ENCODE results near the gene IFT122. TPM values are rescaled to one million over a fixed set of nuclear protein-coding genes. Genes with fewer than 3 reads are reported as not detected.
"Not testable (repeated sequence)": the region's sequence is repeated elsewhere in the genome, so short reads cannot be mapped to it uniquely, and the experiment has no call there.

Gene IFT122
- total RNA-seq, 1 donor from 2014 or later: 41.6 TPM

DNA sequence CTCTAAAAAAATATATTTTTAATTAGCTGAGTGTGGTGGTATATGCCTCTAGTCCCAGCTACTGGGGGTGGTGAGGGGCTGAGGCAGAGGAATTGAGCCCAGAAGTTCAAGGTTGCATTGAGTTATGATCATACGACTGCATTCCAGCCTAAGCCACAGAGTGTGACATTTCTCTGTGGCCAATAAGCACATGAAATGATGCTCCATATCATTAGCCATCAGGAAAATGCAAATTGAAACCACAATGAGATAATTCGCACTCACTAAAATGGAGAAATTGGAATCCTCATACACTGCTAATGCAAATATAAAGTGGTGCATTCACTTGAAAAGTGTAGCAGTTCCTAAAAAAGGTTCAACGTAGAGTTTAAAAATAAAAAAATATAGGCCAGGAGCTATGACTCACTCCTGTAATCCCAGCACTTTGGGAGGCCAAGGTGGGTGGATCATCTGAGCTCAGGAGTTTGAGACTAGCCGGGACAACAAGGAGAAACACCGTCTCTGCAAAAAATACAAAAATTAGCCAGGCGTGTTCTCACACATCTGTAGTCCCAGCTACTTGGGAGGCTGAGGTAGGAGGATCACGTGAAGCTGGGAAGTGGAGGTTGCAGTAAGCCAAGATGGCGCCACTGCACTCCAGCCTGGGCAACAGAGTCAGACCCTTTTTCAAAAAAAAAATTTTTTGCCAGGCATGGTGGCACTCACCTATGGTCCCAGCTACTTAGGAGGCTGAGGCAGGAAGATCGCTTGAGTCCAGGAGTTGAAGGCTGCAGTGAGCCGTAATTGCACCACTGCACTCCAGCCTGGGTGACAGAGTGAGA, 35.2 kb downstream of the IFT122 start:
- Mint-ChIP-seq H3K36me3 (peaks cover 13% of the 10 kb centered on the region), H3K4me3 (no peak overlapping the region), H3K9me3 (no peaks in the 10 kb centered on the region), H3K4me1 (ENCODE audit: unreplicated experiment) (no peaks in the 10 kb centered on the region), H3K27ac (no peak overlapping the region), H3K27me3 (no peaks in the 10 kb centered on the region)
- no peak for DNase-seq (ENCODE audit: extremely low spot score, unreplicated experiment)
- TF ChIP-seq, protein P1, sequence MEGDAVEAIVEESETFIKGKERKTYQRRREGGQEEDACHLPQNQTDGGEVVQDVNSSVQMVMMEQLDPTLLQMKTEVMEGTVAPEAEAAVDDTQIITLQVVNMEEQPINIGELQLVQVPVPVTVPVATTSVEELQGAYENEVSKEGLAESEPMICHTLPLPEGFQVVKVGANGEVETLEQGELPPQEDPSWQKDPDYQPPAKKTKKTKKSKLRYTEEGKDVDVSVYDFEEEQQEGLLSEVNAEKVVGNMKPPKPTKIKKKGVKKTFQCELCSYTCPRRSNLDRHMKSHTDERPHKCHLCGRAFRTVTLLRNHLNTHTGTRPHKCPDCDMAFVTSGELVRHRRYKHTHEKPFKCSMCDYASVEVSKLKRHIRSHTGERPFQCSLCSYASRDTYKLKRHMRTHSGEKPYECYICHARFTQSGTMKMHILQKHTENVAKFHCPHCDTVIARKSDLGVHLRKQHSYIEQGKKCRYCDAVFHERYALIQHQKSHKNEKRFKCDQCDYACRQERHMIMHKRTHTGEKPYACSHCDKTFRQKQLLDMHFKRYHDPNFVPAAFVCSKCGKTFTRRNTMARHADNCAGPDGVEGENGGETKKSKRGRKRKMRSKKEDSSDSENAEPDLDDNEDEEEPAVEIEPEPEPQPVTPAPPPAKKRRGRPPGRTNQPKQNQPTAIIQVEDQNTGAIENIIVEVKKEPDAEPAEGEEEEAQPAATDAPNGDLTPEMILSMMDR (conservative IDR thresholded peaks at IDR 0.05): no peak

DNA sequence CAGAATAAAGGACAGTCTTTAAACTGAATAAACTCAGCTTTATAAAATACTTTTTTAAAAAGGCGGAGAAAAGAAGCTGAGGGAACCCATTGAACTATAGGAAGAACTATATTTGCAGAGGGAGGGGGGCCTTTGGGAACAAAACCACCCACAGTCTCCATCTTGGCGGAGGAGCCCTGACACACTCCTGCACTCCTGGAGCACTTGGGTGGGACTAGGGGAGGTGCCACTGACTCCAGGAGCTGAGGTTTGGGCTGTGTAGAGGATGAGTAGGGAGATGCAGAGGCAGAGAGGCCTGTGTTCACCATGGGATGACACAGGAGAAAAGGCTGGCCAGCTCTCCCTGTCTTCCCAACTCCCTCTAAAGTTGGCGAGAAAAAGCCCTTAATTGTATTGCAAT, 35.8 kb downstream of the IFT122 start:
- no peaks in the 10 kb centered on the region for H3K9me3 Mint-ChIP-seq
- peaks cover 13% of the 10 kb centered on the region for H3K36me3 Mint-ChIP-seq
- no peaks in the 10 kb centered on the region for H3K4me1 Mint-ChIP-seq (ENCODE audit: unreplicated experiment)
- H3K4me3 Mint-ChIP-seq: no peak overlapping the region
- DNase-seq (ENCODE audit: extremely low spot score, unreplicated experiment): no peak
- H3K27ac Mint-ChIP-seq: no peak overlapping the region
- no peaks in the 10 kb centered on the region for H3K27me3 Mint-ChIP-seq
- TF ChIP-seq, protein P1 (conservative IDR thresholded peaks at IDR 0.05): no peak

DNA sequence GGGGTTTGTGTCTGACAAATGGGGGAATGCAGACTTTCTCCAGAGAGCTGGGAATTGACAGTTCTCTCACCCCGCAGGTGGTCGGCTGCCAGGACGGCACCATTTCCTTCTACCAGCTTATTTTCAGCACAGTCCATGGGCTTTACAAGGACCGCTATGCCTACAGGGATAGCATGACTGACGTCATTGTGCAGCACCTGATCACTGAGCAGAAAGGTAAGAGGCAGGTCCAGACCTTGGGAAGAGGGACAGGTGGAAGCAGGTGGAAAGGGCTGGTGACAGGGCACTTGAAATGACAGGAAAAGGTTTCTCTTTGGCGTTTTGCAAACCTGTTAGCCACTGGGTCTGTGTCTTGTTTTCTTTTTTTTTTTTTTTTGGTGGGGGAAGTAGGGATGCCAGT, 36.6 kb downstream of the IFT122 start:
- H3K36me3 Mint-ChIP-seq: peaks cover 13% of the 10 kb centered on the region
- DNase-seq (ENCODE audit: extremely low spot score, unreplicated experiment): no peak

DNA sequence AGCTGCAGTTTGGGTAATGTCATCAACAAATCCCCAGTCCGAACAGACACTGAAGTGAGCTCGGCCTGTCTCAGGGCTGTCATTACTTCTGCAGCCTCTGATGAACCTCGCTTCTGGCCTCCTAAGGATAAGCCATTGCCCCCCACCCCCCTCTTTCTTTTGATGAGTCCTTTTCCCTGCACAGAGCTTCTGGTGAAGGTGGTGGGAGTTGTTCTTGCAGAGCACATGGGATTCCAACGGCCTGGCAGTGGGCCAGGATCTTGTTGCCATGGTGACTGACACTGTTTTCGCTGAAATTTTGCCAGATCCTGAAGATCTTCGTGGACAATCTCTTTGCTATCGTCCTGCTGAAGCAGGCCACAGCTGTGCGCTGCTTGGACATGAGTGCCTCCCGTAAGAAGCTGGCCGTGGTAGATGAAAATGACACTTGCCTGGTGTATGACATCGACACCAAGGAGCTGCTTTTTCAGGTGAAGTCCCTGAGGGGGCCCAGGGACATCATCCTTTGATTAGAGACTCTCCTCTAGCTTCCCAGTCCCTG, 41.3 kb downstream of the IFT122 start:
- not testable (repeated sequence) for H3K27me3 Mint-ChIP-seq; DNase-seq (ENCODE audit: extremely low spot score, unreplicated experiment); H3K4me3 Mint-ChIP-seq; H3K9me3 Mint-ChIP-seq
- Mint-ChIP-seq H3K27ac (peak overlapping the region; percentile 40), H3K36me3 (peaks cover 18% of the 10 kb centered on the region), H3K4me1 (ENCODE audit: unreplicated experiment) (peaks cover 41% of the 10 kb centered on the region)

More for the DNA sequence above, 36.6 kb downstream of the IFT122 start:
- Mint-ChIP-seq H3K4me3 (no peak overlapping the region), H3K27ac (no peak overlapping the region), H3K27me3 (no peaks in the 10 kb centered on the region), H3K4me1 (ENCODE audit: unreplicated experiment) (peaks cover 5% of the 10 kb centered on the region), H3K9me3 (no peaks in the 10 kb centered on the region)
- TF ChIP-seq, protein P1 (conservative IDR thresholded peaks at IDR 0.05): no peak

DNA sequence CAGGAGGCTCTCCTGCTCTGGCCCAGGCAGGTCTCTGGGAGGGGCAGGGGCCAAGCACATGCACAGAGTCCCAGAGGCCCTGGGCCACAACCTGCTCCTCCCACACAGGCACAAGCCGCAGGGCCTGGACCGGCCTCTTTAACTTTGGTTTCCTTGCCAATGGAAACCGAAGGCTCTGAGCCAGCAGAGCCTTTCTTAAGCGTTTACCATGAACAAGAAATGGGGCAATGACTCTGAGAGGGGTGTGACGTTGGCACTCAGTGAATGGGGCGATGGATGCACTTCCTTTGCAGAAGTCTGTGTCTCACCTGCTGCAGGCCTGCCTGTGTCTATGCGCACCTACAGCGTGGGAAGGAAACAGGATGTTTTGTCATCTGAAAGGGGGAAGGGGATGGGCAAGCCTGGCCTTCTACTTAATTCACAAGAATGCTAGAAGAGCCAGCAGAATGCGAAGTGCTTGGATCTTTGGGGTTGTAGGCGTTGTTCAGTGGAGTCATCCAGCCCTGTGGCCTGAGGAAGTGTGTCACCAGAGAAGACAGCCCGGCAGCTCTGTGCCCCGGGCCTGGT, 41.8 kb downstream of the IFT122 start:
- H3K27me3 Mint-ChIP-seq: no peaks in the 10 kb centered on the region
- H3K27ac Mint-ChIP-seq: peak overlapping the region; percentile 40

More for the DNA sequence above, 41.8 kb downstream of the IFT122 start:
- H3K4me1 Mint-ChIP-seq (ENCODE audit: unreplicated experiment): peaks cover 47% of the 10 kb centered on the region
- no peak for DNase-seq (ENCODE audit: extremely low spot score, unreplicated experiment)
- H3K36me3 Mint-ChIP-seq: peaks cover 13% of the 10 kb centered on the region
- TF ChIP-seq, protein P1 (conservative IDR thresholded peaks at IDR 0.05): no peak
- no peaks in the 10 kb centered on the region for H3K9me3 Mint-ChIP-seq
- no peak overlapping the region for H3K4me3 Mint-ChIP-seq

All from type B pancreatic cell (in vitro differentiated cells).